ENCODE measurements around the gene BRME1. TPM values are rescaled to one million over a fixed set of nuclear protein-coding genes. Genes with fewer than 3 reads are reported as not detected.
A peak's percentile ranks its signal among the peaks of the same experiment; 100 is the strongest.

BRME1 gene
- total RNA-seq, 1 experiment from 2014 or later = 6.7 TPM

DNA sequence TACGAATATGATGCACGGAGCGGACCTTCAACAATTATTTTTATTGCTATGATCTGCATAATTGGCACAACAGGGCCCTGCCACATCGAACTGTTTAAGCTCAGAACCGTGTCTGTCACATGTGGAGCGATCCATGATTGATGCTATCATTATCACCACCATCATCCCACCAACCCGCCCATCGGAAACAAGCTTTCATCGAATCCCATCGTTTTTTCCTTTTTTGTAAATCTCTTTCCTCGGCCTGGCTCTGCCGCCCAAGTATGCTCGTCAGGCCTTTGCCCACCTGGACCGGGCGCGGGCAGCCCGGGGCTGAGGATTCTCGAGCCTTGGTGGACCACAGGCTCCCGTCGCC lies 45.9 kb upstream of the BRME1 start:
- Histone ChIP-seq H3K18ac (ENCODE audit: insufficient read length, low read depth, low read length) (peak overlapping the region; percentile 21), H3T11ph (ENCODE audit: low read length) (no peak overlapping the region), H3K27me3 (ENCODE audit: insufficient read depth, low read length) (no peaks in the 10 kb centered on the region), H3K14ac (ENCODE audit: insufficient read depth, low read length) (no peak overlapping the region), H3K23me2 (ENCODE audit: insufficient read length, low read depth, low read length, poor library complexity, severe bottlenecking) (peaks cover 11% of the 10 kb centered on the region), H3K79me2 (ENCODE audit: insufficient read depth, low read length) (peaks cover 6% of the 10 kb centered on the region; the same call in 1 of the 2 replicates), H3K56ac (ENCODE audit: insufficient read length, low read depth, low read length) (no peak overlapping the region), H4K20me1 (ENCODE audit: control insufficient read depth, insufficient read depth, insufficient read length) (no peaks in the 10 kb centered on the region), H2AFZ (ENCODE audit: low read length) (no peak overlapping the region), H2BK15ac (ENCODE audit: low read depth, low read length) (no peak overlapping the region), H2AK5ac (ENCODE audit: insufficient read length, low read length) (no peak overlapping the region), H4K91ac (ENCODE audit: insufficient read length, low read depth, low read length) (no peak overlapping the region), H3K9me3 (ENCODE audit: control insufficient read depth, low read depth, low read length) (no peaks in the 10 kb centered on the region), H3K4ac (ENCODE audit: low read depth, low read length) (no peak overlapping the region), H2BK12ac (ENCODE audit: insufficient read length, low read depth, low read length) (no peak overlapping the region), H3K23ac (ENCODE audit: insufficient read length, low read depth, low read length) (no peak overlapping the region), H3K27ac (ENCODE audit: insufficient read length, low read depth, low read length) (no peak overlapping the region), H2BK20ac (ENCODE audit: low read depth, low read length, poor library complexity, severe bottlenecking) (no peak overlapping the region), H3K4me2 (ENCODE audit: insufficient read depth, insufficient read length, low read length) (peak overlapping the region; percentile 66), H3K79me1 (ENCODE audit: insufficient read depth, low read depth, low read length, poor library complexity, severe bottlenecking) (peaks cover 8% of the 10 kb centered on the region), H2BK120ac (ENCODE audit: low read depth, low read length, poor library complexity, severe bottlenecking) (no peak overlapping the region), H4K8ac (replicated peaks; ENCODE audit: insufficient read length, low read depth, low read length) (no peak overlapping the region), H2BK5ac (ENCODE audit: insufficient read length, low read length) (no peak overlapping the region), H3K9ac (ENCODE audit: extremely low read depth, insufficient read length, low read length) (no peak overlapping the region), H3K4me1 (ENCODE audit: insufficient read depth, low read length) (no peaks in the 10 kb centered on the region), H4K5ac (ENCODE audit: insufficient read length, low read depth, low read length) (no peak overlapping the region)
- Mint-ChIP-seq H3K36me3 (ENCODE audit: insufficient read depth in 1 of 3, low read depth in 3 of 3) (peaks cover 8 to 22% (median 19%) of the 10 kb centered on the region in 3 experiments; a peak in 5 of 7 replicates), H3K4me1 (peaks cover 9 to 12% of the 10 kb centered on the region in 2 experiments), H3K27ac (peak overlapping the region in 1 of 3 experiments; percentile 87; a peak in 2 of 7 replicates), H3K27me3 (ENCODE audit: low read depth) (peaks cover 2% of the 10 kb centered on the region; the same call in 1 of the 2 replicates), H3K4me3 (peak overlapping the region; percentile 86 to 92), H3K9me3 (no peaks in the 10 kb centered on the region)
- TF ChIP-seq CTCF (conservative IDR thresholded peaks at IDR 0.05) = no peak
- no CpG with 5 or more reads among the region's 20 CpGs for WGBS (ENCODE audit: extremely low coverage, insufficient read length, low lambda C conversion rate)
- no peak for DNase-seq
